Right lobe of liver (tissue), 6 donors: ENCODE measurements around the gene EXT2. TPM values are rescaled to one million over a fixed set of nuclear protein-coding genes. Genes with fewer than 3 reads are reported as not detected.
A peak's percentile ranks its signal among the peaks of the same experiment; 100 is the strongest.

Experiments used
- ATAC-seq, 4 donors: fragments of 200-7000 bp; cut with Tn5 transposase; one replicate each; pipeline ENCODE4 v1.9.1; 2020; ENCODE audit warnings: mild to moderate bottlenecking in 4 of 4, moderate library complexity in 4 of 4
- DNase-seq, 3 donors: peaks; one replicate each; pipeline ENCODE4 v3.0.0-alpha.2; 2020
- H3K27ac ChIP-seq, 3 donors: fragments of 200-600 bp; one replicate each; pipeline ENCODE4 v1.8.0; 2022
- H3K27me3 ChIP-seq, 2 donors: fragments of 200-600 bp; one replicate each; pipeline ENCODE4 v1.8.0; 2022
- H3K36me3 ChIP-seq, 4 donors: fragments of 200-600 bp; sonication (generic) in 1 of 4; one replicate each; pipeline versions ENCODE4 v1.5.1 to v1.8.0; 2017 to 2022; ENCODE audit warnings: control low read depth in 1 of 4
- H3K4me1 ChIP-seq, 4 donors: fragments of 200-600 bp; sonication (generic) in 1 of 4; one replicate each; pipeline versions ENCODE4 v1.5.1 to v1.8.0; 2017 to 2022; ENCODE audit warnings: control low read depth in 1 of 4
- H3K4me3 ChIP-seq, 3 donors: fragments of 200-600 bp; one replicate each; pipeline ENCODE4 v1.8.0; 2022
- H3K9me3 ChIP-seq, 4 donors: fragments of 200-600 bp; sonication (generic) in 1 of 4; one replicate each; pipeline versions ENCODE4 v1.5.1 to v1.8.0; 2017 to 2022; ENCODE audit warnings: control low read depth in 1 of 4
- POLR2A ChIP-seq: fragments of 450-650 bp; IDR thresholded peaks from one replicate; pipeline ENCODE4 v1.6.1; 2017; ENCODE audit warnings: antibody characterized with exemption, mild to moderate bottlenecking
- WGBS: methylation state at CpG from one replicate; pipeline ENCODE4 v1.1.6; 2018; ENCODE audit warnings: low coverage, low lambda C conversion rate; ENCODE audit not compliant: insufficient coverage; ENCODE audit errors: missing lambda C conversion rate; 5-methylcytosine and 5-hydroxymethylcytosine counted together
- intact Hi-C, 2 donors: fragments of 100-400 bp; cut with DNase I; formaldehyde crosslinking; loops; one replicate each; pipeline versions ENCODE4 v1.11.2 to v1.14.1; 2022
- total RNA-seq, 6 experiments: library from RNA; depleted of rRNA in 2 of 6; stranded (reverse); fragments of >200 nt in 2 of 6; fragmentation: NEBNext Ultra II Directional in 3 of 6; extraction: Animal tissue kit (Norgen Biotek cat#: 25700) in 3 of 6; gene quantifications; one replicate each; pipeline versions ENCODE4 v1.1.0 to v1.2.4, GENCODE V29; 2016 to 2023
- TF ChIP-seq, protein P1 (sequence below), 4 donors: fragments of 200-600 bp in 3 of 4; fragments of 450-650 bp in 1 of 4; IDR thresholded peaks; one replicate each; pipeline versions ENCODE4 v1.5.1 to v1.8.0; 2016 to 2022; ENCODE audit warnings: antibody characterized with exemption in 4 of 4, mild to moderate bottlenecking in 2 of 4
- donor health status: DM: no; HTN: yes; CAD: no.
- donor health status: DM: no; HTN: no; CAD: no.
- donor health status: DM: no; HTN: no; CAD: no.
- donor health status: DM: no; HTN: yes; CAD: no.
- donor health status: DM: no; HTN: yes; CAD: no.

EXT2 gene
- total RNA-seq, 6 experiments from 2014 or later = 21.9 to 31.3 (median 26.9) TPM

DNA sequence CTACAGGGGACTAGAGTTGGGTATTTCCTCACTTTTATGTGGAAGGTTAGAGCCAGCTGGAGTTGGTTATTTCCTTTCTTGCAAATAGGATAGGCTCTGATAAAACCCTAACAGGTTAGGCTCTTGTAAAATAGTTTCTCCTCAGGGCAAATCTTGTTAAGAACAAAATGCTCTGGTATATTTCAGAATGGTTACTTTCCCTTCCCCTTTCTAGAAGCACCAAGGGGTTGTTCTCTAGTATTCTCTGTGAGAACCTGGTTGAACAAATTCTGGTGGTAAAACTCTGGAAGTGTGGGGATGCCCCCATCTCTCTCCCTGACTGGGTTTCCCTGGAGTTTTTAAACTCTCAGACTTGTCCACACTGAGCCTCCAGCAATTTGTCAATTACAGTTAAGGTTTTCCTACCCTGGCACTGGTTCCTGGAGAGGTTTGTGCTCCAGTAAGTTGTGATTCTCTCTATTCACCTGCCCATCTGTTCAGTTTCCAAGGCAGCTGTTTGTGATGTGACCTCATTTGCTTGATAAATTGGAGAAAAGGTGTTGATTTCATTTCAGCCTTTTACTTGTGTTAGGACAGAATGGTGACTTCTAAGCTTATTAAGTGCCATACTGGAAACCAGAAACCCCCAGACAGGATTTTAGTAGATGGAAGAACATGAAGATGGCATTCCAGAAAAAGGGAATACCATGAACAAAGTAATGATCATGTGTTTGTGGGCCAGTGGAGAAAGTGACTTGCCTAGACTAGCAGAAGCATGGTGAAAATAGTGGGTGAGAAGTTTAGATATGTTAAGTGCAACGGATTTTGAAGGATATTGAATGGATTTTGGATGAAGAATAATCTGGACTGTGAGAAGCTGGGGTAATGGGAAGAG lies 64.6 kb downstream of the EXT2 start:
- H3K27ac ChIP-seq = no peak overlapping the region
- H3K4me3 ChIP-seq = no peak overlapping the region
- H3K27me3 ChIP-seq = no peaks in the 10 kb centered on the region
- no peaks in the 10 kb centered on the region for H3K9me3 ChIP-seq
- 100% methylated on average over 1 of the region's 1 CpG for WGBS
- intact Hi-C loops = no loop called here
- ATAC-seq (peak in 1 of 4 donors; percentile 13), DNase-seq (no peak)
- no peak for TF ChIP-seq POLR2A
- TF ChIP-seq, protein P1, sequence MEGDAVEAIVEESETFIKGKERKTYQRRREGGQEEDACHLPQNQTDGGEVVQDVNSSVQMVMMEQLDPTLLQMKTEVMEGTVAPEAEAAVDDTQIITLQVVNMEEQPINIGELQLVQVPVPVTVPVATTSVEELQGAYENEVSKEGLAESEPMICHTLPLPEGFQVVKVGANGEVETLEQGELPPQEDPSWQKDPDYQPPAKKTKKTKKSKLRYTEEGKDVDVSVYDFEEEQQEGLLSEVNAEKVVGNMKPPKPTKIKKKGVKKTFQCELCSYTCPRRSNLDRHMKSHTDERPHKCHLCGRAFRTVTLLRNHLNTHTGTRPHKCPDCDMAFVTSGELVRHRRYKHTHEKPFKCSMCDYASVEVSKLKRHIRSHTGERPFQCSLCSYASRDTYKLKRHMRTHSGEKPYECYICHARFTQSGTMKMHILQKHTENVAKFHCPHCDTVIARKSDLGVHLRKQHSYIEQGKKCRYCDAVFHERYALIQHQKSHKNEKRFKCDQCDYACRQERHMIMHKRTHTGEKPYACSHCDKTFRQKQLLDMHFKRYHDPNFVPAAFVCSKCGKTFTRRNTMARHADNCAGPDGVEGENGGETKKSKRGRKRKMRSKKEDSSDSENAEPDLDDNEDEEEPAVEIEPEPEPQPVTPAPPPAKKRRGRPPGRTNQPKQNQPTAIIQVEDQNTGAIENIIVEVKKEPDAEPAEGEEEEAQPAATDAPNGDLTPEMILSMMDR (IDR thresholded peaks at IDR 0.05) = no peak
- no peaks in the 10 kb centered on the region for H3K36me3 ChIP-seq
- H3K4me1 ChIP-seq = no peaks in the 10 kb centered on the region

DNA sequence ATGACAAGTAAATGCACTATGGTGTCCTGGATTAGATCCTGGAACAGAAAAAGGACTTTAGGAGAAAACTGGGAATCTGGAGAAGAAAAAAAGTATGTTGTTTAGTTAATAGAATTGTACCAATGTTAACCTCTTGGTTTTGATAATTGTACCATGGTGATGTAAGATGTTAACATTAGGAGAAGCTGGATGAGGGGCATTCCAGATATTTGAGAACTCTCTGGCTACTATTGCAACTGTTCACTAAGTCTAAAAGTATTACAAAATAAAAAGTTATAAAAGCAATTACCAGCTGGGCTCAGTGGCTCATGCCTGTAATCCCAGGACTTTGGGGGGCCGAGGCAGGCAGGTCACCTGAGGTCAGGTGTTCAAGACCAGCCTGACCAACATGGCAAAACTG lies 66.5 kb downstream of the EXT2 start:
- no peak overlapping the region for H3K27ac ChIP-seq
- ATAC-seq (no peak), DNase-seq (no peak)
- 100% methylated on average over 1 of the region's 1 CpG for WGBS
- no peaks in the 10 kb centered on the region for H3K9me3 ChIP-seq
- no peak overlapping the region for H3K4me3 ChIP-seq
- TF ChIP-seq, protein P1 (IDR thresholded peaks at IDR 0.05) = no peak
- TF ChIP-seq POLR2A = no peak
- H3K4me1 ChIP-seq = no peaks in the 10 kb centered on the region
- no peaks in the 10 kb centered on the region for H3K36me3 ChIP-seq
- intact Hi-C loops = no loop called here
- no peaks in the 10 kb centered on the region for H3K27me3 ChIP-seq

DNA sequence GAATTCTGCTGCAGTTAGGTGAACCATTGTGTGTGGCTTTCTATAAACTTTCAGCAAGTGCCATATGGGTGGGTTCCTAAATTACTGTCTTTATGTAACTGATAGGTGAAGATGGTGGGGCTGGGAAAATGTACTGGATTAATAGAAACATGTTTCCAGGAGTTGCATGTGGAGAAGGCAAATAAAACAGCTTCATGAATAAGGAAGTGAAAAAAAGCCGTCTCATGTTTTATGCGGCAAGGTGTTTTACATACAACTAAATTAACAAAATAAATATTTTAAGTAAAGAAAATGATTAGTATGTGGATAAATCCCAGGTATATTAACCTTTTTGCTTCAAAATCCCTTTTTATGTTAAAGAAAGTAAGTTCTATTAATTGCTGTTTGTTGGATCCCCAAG lies 67.2 kb downstream of the EXT2 start:
- Histone ChIP-seq H3K27ac (no peak overlapping the region), H3K4me1 (no peaks in the 10 kb centered on the region), H3K36me3 (no peaks in the 10 kb centered on the region), H3K9me3 (no peaks in the 10 kb centered on the region), H3K4me3 (no peak overlapping the region), H3K27me3 (no peaks in the 10 kb centered on the region)
- WGBS = 94% methylated on average over 2 of the region's 2 CpGs
- intact Hi-C loops = no loop called here
- DNase-seq = no peak
- TF ChIP-seq, protein P1 (IDR thresholded peaks at IDR 0.05) = no peak
- no peak for TF ChIP-seq POLR2A
- ATAC-seq = no peak

DNA sequence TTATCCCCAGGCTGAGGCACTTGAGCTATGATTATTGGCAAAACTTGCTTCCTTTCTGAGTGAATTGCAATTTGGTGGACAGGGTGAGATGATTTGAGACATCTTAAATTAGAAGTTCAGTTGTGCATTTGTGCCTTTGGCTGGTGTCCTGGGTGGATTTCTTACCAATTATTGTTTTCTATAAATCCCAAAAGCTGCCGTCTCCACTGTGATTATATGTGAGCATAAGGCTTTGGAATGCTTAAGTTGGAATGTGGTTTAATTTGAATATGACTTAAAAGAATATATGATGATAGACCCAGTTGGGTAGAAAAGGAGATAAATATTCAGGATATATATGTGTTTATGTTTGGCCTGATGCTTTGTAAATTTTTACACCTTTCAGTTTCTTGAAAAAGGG lies 70.0 kb downstream of the EXT2 start:
- DNase-seq (no peak), ATAC-seq (no peak)
- Histone ChIP-seq H3K4me3 (no peak overlapping the region), H3K9me3 (no peaks in the 10 kb centered on the region), H3K36me3 (no peaks in the 10 kb centered on the region), H3K4me1 (no peaks in the 10 kb centered on the region), H3K27ac (no peak overlapping the region), H3K27me3 (no peaks in the 10 kb centered on the region)
- TF ChIP-seq, protein P1 (IDR thresholded peaks at IDR 0.05) = no peak
- no peak for TF ChIP-seq POLR2A
- 100% methylated on average over 1 of the region's 1 CpG for WGBS
- intact Hi-C loops = no loop called here
